ENCODE results near the gene CAPS.
A peak's percentile ranks its signal among the peaks of the same experiment; 100 is the strongest.
"Not testable (repeated sequence)": the region's sequence is repeated elsewhere in the genome, so short reads cannot be mapped to it uniquely, and the experiment has no call there.

The CAPS gene

DNA sequence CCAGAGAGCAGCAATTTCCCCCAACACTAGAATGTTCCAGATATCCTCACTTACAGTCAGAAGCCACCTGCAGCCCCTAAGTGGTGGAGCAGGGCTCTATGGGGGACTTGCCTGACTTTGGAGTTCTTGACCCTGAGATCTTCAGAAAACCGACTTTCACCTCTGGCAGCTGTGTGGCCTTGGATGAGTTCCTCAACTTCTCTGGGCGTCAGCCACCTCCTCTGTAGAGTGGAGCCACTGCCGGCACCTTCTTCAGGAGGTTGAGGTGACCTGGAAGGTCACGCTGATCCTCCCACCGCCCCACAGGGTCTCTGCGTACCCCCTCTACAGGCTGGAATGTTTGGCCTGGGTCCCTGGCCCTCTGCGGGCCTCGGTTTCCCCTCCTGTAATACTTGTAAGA, 36.6 kb upstream of the CAPS start:
- no peak for DNase-seq (ENCODE audit: low read depth)
- TF ChIP-seq, protein P1, sequence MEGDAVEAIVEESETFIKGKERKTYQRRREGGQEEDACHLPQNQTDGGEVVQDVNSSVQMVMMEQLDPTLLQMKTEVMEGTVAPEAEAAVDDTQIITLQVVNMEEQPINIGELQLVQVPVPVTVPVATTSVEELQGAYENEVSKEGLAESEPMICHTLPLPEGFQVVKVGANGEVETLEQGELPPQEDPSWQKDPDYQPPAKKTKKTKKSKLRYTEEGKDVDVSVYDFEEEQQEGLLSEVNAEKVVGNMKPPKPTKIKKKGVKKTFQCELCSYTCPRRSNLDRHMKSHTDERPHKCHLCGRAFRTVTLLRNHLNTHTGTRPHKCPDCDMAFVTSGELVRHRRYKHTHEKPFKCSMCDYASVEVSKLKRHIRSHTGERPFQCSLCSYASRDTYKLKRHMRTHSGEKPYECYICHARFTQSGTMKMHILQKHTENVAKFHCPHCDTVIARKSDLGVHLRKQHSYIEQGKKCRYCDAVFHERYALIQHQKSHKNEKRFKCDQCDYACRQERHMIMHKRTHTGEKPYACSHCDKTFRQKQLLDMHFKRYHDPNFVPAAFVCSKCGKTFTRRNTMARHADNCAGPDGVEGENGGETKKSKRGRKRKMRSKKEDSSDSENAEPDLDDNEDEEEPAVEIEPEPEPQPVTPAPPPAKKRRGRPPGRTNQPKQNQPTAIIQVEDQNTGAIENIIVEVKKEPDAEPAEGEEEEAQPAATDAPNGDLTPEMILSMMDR (conservative IDR thresholded peaks at IDR 0.05; ENCODE audit: low read depth, low read length), result no peak
- no peak overlapping the region for H3K4me3 ChIP-seq (ENCODE audit: low read length)

DNA sequence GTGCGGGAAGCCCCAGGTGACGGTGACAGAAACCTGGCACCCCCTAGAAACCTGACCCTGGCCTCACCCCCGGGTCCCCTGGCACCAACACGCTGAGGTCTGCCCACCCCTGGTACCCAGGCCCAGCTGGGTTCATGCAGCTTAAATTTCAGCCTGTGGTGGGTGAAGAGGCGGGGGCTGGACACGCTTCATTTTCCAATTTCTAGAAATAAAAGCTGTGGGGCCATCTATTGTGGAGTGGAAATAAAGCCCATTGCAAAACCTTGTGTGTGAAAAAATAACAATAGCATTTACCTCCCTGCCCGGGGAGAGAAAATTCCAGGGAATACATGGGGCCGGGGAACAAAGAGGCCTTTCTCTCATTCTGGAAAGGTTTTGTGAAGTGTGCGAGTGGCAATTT, 36.2 kb upstream of the CAPS start:
- DNase-seq (ENCODE audit: low read depth), result no peak
- H3K4me3 ChIP-seq (ENCODE audit: low read length), result no peak overlapping the region
- TF ChIP-seq, protein P1 (conservative IDR thresholded peaks at IDR 0.05; ENCODE audit: low read depth, low read length), result no peak

DNA sequence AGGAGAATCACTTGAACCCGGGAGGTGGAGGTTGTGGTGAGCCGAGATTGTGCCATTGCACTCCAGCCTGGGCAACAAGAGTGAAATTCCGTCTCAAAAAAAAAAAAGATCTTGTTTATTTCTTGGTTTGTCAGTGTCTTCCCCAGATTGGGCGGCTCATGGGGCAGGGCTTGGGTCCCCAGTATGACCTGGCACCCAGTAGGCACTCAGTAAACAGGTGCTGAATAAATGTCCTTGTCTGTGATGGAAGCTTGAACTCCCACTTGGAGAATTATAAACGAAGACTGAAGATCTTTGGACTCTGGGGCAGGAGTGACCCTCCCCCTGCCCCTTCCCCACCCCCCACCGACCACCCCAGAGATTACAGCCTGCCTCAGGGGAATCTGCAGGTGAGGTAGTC, 33.9 kb upstream of the CAPS start:
- H3K4me3 ChIP-seq (ENCODE audit: low read length), result no peak overlapping the region
- TF ChIP-seq, protein P1 (conservative IDR thresholded peaks at IDR 0.05; ENCODE audit: low read depth, low read length), result no peak
- no peak for DNase-seq (ENCODE audit: low read depth)

DNA sequence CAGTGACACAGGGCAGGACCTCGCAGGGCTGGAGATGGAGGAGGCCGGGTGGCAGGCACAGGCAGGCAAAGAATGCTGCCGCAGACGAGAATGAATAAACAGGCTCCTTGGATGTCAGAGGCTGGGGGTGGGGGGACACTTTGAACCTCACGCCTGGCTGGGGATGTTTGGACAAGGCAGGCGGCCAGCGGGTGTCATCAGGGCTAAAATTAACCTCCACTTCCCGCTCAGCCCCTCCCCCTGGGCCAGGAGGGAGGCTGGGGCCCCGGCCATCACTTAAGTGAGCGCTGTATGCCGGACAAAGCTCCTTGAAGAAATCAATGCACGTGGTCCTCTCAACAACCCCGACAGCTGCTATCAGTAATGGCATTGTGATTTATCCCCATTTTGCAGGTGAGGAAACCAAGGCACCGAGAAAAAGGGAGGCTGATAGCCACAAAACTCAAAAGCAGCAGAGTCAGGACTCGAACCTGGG, 33.4 kb upstream of the CAPS start:
- no peak overlapping the region for H3K4me3 ChIP-seq (ENCODE audit: low read length)
- TF ChIP-seq, protein P1 (conservative IDR thresholded peaks at IDR 0.05; ENCODE audit: low read depth, low read length), result no peak
- DNase-seq (ENCODE audit: low read depth), result peak; percentile 21

DNA sequence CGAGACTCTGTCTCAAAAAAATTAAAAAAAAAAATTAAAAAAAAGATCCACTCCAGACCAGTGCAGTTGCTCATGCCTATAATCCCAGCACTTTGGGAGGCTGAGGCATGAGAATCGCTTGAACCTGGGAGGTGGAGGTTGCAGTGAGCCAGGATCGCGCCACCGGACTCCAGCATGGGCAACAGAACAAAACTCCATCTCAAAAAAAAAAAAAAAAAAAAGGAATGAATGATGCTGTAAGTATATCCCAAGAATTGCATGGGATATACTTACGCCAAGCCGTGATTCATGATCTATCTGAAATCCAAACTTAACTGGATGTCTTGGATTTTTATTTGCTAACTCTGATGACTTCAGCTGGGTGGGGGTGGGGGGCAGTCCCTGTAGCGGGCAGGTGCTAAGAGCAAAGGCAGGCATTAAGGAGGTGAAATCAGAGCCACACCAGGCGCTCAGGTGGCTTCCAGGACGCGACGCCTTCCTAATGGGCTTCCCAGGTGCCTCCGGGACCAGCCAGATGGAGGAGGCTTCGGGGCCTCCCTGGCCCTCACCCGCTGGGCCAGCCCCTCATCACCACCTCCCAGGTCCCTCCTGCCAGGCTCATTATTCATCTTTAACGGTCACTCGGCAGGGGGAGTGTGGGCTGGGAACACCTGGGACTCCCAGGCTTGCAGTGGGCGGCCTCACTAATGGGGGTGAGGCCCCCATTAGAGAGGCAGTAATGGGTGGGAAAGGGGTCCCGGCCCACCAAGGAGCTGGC, 32.3 kb upstream of the CAPS start:
- no peak overlapping the region for H3K4me3 ChIP-seq (ENCODE audit: low read length)
- no peak for DNase-seq (ENCODE audit: low read depth)
- TF ChIP-seq, protein P1 (conservative IDR thresholded peaks at IDR 0.05; ENCODE audit: low read depth, low read length), result no peak

DNA sequence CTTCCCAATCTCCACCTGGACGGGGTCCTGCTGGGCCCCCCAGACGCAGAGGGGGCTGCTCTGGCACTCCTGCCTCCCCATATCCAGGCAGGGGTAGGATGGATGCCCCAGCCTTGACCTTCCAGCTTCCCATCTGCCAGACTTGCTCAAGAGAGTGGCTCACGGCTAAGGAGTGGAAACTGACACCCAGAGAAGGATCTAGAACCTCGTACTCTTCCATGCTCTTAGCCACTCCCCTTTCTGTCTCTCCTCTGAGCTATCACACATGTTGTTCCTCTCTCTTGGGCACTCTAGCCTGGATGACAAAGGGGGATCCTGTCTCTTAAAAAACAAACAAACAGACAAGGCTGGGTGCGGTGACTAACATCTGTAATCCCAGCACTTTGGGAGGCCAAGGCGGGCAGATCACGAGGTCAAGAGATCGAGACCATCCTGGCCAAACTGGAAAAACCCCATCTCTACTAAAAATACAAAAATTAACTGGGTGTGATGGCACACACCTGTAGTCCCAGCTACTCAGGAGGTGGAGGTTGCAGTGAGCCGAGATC, 31.6 kb upstream of the CAPS start:
- TF ChIP-seq, protein P1 (conservative IDR thresholded peaks at IDR 0.05; ENCODE audit: low read depth, low read length), result no peak
- no peak for DNase-seq (ENCODE audit: low read depth)
- no peak overlapping the region for H3K4me3 ChIP-seq (ENCODE audit: low read length)

DNA sequence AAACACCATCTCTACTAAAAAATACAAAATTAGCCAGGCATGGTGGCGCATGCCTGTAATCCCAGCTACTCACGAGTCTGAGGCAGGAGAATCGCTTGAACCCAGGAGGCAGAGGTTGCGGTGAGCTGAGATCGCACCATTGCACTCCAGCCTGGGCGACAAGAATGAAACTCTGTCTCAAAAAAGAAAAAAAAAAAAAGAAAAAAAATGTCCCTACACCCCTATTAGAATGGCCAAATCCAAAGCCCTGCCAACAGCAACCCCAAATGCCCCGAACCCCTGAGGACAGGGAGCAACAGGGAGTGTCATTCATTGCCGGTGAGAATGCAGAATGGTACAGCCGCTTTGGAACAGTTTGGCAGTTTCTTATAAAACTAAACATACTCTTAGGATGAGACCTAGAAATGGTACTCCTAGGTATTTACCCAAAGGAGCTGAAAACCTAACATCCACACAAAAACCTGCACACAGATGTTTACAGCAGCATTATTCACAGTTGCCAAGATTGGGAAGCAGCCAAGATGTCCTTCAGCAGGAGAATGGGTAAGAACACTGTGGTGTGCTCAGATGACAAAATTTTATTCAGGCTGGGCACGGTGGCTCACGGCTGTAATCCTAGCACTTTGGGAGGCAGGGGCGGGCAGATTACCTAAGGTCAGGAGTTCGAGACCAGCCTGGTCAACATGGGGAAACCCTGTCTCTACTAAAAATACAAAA, 30.7 kb upstream of the CAPS start:
- not testable (repeated sequence) for DNase-seq (ENCODE audit: low read depth); H3K4me3 ChIP-seq (ENCODE audit: low read length)

DNA sequence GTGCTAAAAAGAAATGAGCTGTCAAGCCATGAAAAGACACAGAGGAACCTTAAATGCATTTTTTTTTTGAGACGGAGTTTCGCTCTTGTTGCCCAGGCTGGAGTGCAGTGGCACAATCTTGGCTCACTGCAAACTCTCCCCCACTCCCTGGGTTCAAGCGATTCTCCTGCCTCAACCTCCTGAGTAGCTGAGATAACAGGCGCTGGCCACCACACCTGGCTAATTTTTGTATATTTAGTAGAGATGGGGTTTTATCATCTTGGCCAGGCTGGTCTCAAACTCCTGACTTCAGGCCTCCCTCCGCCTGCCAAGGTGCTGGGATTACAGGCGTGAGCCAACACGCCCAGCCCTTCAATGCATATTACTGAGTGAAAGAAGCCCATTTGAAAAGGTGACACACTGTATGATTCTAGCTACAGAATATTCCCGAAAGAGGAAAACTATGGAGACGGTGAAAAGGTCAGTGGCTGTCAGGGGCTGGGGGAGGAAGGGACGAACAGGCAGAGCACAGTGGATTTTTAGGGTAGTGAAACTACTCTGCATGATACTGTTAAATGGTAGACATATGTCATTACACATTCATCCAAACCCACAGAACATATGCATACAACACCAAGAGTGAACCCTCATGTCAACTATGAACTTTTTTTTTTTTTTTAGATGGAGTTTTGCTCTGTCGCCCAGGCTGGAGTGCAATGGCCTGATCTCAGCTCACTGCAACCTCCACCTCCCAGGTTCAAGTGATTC, 29.8 kb upstream of the CAPS start:
- DNase-seq (ENCODE audit: low read depth); H3K4me3 ChIP-seq (ENCODE audit: low read length): not testable (repeated sequence)
